CD4-positive, alpha-beta T cell treated with Interleukin-17A for 1 hour (primary cell): ENCODE data around the gene NPAT.

Experiments used
- DNase-seq: peaks from one replicate; pipeline ENCODE4 v3.0.0-alpha.2; 2020

Gene NPAT

GRCh38 chr11:108222574-108223347, at the start of gene NPAT, which contains the start of gene ATM:
Gene NPAT (minus strand): TSS chr11:108222638. CDS start chr11:108222536, 102 bp downstream.
Gene ATM (plus strand): TSS chr11:108223067. CDS start chr11:108227625, 4,558 bp downstream.
- peak; percentile 99 for DNase-seq

DNA sequence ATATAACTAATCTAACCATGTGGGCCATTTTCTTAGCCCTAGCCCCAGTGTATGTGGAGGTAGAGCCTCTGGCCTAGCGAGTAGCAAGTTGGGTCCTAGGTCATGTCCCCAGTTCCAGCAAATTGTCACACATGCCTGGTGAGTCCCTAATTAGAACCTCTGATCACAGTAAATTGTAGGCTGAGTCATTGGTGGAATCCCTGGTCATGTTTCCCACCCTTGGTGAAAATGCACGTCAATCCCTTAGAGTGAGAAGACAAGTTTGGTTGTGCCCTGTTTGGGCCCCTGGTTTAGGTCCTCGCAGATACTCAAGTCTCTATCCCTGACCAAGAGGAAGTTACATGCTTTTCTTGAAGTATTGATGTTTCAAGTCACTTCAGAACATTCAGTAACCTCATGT, 47.1 kb upstream of the NPAT start:
- no peak for DNase-seq

GRCh38 chr11:108253176-108253575, 30.7 kb upstream of the NPAT start:
- DNase-seq: no peak

DNA sequence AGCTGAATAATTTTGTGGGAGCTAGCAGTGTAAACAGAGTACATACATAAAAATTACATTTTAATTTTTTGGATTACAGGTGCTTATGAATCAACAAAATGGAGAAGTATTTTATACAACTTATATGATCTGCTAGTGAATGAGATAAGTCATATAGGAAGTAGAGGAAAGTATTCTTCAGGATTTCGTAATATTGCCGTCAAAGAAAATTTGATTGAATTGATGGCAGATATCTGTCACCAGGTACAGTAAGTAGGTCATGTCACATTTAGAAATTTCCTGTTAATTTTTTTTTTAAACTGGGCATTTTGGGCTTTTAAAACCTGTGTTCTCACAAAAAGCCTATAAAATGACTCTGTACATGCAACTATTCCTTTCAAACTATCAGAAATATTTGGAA, 24.4 kb upstream of the NPAT start:
- no peak for DNase-seq

DNA sequence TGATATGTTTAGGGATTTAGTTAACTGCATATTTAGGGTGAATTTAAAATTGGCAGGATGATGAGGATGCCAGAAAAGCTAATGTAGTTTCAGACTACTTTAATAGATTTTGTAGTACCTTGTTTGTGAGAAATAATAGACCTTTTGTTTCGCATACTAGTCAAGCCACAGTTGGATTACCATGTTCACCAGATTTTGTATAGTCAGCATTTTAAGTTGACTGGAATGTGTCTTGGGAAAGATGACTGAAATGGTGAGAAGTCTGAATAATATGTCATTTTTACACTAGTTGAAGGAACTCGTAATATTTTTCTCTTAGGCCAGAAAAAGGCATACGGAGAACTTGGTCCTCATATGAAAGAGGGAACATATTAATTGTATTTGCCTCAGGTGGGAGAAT, 23.9 kb upstream of the NPAT start:
- DNase-seq: no peak

- DNase-seq: no peak
Observed at GRCh38 chr11:108242422-108242821, 20.0 kb upstream of the NPAT start.

GRCh38 chr11:108241330-108242037, 19.0 kb upstream of the NPAT start:
- DNase-seq: peak; percentile 56

DNA sequence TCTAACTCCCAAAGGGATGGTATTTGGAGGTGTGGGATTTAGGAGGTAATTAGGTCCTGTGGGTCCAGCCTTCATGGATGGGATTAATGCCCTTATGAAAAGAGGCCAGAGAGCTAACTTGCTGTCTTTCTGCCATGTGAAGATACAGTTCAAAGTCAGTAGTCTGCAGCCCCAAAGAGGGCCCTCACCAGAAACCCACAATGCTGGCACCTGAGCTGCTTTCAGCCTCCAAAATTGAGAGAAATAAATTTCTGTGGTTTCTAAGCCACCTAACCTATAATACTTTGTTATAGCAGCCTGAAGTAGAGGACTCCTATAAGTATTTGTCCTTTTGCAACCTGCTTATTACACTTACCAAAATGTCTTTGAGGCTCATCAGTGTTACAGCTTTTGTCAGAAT, 16.6 kb upstream of the NPAT start:
- peak; percentile 60 for DNase-seq

- peak; percentile 62 for DNase-seq
Observed at GRCh38 chr11:108237058-108237481, 14.6 kb upstream of the NPAT start.

GRCh38 chr11:108235633-108236032, 13.2 kb upstream of the NPAT start:
- DNase-seq: peak; percentile 35

DNA sequence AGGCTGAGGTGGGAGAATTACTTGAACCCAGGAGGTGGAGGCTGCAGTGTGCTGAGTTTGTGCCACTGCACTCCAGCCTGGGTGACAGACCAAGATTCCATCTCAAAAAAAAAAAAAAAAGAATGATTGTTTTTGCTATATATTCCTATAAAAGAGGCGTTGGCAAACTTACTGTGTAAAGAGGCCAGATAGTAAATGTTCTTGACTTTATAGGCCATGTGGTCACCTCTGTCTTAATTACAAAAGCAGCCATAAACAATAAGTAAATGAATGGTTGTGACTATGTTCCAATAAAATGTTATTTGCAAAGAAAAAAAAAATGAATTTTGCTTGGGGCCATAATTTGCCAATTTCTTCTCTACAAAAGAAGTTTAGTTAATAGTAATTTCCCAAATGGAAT, 12.8 kb upstream of the NPAT start:
- no peak for DNase-seq

DNA sequence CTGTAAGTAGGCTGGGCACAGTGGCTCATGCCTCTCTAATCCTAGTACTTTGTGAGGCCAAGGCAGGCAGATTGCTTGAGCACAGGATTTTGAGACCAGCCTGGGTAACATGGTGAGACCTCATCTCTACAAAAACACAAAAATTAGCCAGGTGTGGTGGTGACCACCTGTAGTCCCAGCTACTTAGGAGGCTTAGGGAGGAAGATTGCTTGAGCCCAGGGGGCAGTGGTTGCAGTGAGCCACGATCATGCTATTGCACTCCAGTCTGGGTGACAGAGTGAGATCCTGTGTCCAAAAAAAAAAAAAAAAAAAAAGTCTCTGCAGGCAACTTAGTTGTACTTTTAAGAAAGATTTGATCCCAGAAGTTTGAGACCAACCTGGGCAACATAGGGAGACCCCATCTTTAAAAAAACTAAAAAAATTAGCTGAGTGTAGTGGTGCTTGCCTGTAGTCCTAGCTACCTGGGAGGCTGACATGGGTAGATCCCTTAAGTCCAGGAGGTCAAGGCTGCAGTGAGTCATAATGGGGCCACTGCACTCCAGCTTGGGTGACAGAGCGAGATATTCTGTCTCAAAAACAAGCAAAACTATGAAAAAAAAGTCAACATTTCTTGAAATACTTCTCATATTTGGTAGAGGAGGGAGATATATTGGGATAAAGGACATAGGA, 11.0 kb upstream of the NPAT start:
- no peak for DNase-seq

- DNase-seq: no peak
Observed at GRCh38 chr11:108228251-108228650, 5.8 kb upstream of the NPAT start.

- DNase-seq: peak; percentile 36
Observed at GRCh38 chr11:108226036-108226435, 3.6 kb upstream of the NPAT start.

DNA sequence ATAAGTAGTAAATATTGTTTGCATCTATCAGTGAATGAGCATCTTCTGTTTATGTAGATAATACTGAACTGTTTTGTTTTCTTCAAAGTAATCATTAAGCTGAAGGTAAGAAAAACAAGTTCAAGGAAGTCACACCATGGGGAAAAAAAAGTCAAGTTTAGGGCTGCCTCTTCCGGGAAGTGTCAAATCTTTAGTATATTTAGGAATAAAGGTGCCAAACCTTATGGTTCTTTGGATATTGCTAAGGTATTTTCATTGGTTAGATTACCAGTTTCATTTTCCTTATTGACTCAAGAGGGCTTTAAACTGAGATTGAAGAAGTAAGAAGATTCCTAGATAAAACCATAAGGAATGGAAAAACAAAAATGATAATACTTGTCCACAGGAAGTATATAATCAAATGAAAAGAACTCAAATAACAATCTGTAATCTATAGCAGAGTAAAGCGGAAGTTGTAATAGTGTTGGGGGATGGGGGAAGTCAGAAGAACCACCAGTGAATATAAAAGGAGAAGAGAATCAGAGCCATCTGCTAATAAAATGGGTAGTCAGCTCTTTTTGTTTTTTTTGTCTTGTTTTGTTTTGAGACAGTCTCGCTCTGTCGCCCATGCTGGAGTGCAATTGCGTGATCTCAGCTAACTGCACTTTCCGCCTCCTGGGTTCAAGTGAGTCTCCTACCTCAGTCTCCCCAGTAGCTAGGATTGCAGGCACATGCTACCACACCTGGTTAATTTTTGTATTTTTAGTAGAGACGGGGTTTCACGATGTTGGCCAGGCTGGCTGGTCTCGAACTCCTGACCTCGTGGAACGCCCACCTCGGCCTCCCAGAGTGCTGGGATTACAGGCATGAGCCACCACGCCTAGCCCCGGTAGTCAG, 2.7 kb upstream of the NPAT start:
- peak; percentile 86 for DNase-seq

GRCh38 chr11:108224366-108224765, 1.9 kb upstream of the NPAT start:
- peak; percentile 18 for DNase-seq

- DNase-seq: peak; percentile 68
Observed at GRCh38 chr11:108223348-108224149, 1.1 kb upstream of the NPAT start.

GRCh38 chr11:108221911-108222573, 396 bp downstream of the NPAT start:
- DNase-seq: peak; percentile 67

- DNase-seq: peak; percentile 30
Observed at GRCh38 chr11:108221371-108221770, 1.1 kb downstream of the NPAT start.

DNA sequence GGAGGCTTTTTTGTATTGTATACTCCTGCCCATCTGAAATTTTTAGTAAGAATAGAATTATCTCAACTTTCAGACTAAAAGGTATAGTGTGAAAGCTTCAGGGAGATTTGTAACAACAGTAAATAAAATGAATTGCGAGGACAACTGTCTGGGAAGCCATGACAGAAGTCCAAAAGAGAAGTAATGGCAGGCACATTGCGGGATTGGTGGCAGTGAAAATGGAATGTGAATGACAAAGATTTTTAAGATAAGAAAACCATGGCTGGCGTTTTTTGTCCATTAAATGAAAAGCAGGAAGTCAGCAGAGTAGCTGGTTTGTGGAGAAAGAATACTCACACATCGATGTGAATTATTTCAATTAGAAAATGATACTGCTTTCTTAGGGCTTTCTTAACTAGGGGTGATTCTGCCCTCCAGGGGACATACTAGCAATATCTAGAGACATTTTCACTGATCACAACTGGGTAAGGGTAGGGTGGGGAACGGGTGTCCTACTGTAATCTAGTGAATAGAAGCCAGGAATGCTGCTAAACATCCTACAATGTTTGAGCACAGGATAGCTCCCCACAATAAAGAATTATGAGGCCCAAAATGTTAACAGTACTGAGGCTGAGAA, 1.6 kb downstream of the NPAT start:
- peak; percentile 26 for DNase-seq
